Hepatocyte (in vitro differentiated cells): Measurements from ENCODE around the gene CDC42EP1. TPM values are rescaled to one million over a fixed set of nuclear protein-coding genes. Genes with fewer than 3 reads are reported as not detected.

Source experiments
- DNase-seq: peaks from one replicate; pipeline ENCODE4 v3.0.0-alpha.2; 2016; ENCODE audit warnings: low spot score
- H2AFZ ChIP-seq: fragments of 200-600 bp; sonication (generic); 2 replicates; pipeline ENCODE4 v1.6.0; 2016; ENCODE audit warnings: antibody characterized with exemption, mild to moderate bottlenecking
- H3K27ac ChIP-seq: fragments of 200-600 bp; sonication (generic); 2 replicates; pipeline ENCODE4 v1.5.1; 2016; ENCODE audit warnings: mild to moderate bottlenecking
- H3K27me3 ChIP-seq: fragments of 200-600 bp; sonication (generic); 2 replicates; pipeline ENCODE4 v1.6.1; 2016
- H3K36me3 ChIP-seq: fragments of 200-600 bp; sonication (generic); replicated peaks from 2 replicates; pipeline ENCODE4 v1.5.1; 2016; ENCODE audit warnings: low read depth; ENCODE audit not compliant: insufficient read depth
- H3K4me1 ChIP-seq: fragments of 200-600 bp; sonication (generic); 2 replicates; pipeline ENCODE4 v1.5.1; 2016; ENCODE audit warnings: mild to moderate bottlenecking, moderate library complexity; ENCODE audit not compliant: insufficient read depth
- H3K4me2 ChIP-seq: fragments of 200-600 bp; sonication (generic); 2 replicates; pipeline ENCODE4 v1.6.0; 2016
- H3K4me3 ChIP-seq: fragments of 200-600 bp; sonication (generic); 2 replicates; pipeline ENCODE4 v1.5.1; 2016; ENCODE audit warnings: mild to moderate bottlenecking
- H3K79me2 ChIP-seq: fragments of 200-600 bp; sonication (generic); 2 replicates; pipeline ENCODE4 v1.6.0; 2017; ENCODE audit warnings: mild to moderate bottlenecking
- H3K9me2 ChIP-seq: fragments of 200-600 bp; sonication (generic); replicated peaks from 2 replicates; pipeline ENCODE4 v1.6.0; 2017; ENCODE audit warnings: mild to moderate bottlenecking; ENCODE audit not compliant: insufficient read depth
- H3K9me3 ChIP-seq: fragments of 200-600 bp; sonication (generic); 2 replicates; pipeline ENCODE4 v1.5.1; 2016; ENCODE audit warnings: low read depth, mild to moderate bottlenecking
- H4K20me1 ChIP-seq: fragments of 200-600 bp; sonication (generic); 2 replicates; pipeline ENCODE4 v1.6.0; 2016; ENCODE audit warnings: mild to moderate bottlenecking; ENCODE audit not compliant: insufficient read depth, poor library complexity, severe bottlenecking
- CTCF ChIP-seq: fragments of 200-600 bp; sonication (generic); IDR thresholded peaks from 2 replicates; pipeline ENCODE4 v1.5.1; 2016; ENCODE audit warnings: antibody characterized with exemption, mild to moderate bottlenecking; ENCODE audit not compliant: poor library complexity
- EZH2 ChIP-seq: fragments of 200-600 bp; sonication (generic); IDR thresholded peaks from 2 replicates; pipeline ENCODE4 v1.6.1; 2016; ENCODE audit warnings: antibody characterized with exemption, mild to moderate bottlenecking, borderline replicate concordance
- EZH2phosphoT487 ChIP-seq: fragments of 200-600 bp; sonication (generic); IDR thresholded peaks from one replicate; pipeline ENCODE4 v1.6.1; 2018; ENCODE audit warnings: antibody characterized with exemption, mild to moderate bottlenecking, low read depth, moderate library complexity; ENCODE audit not compliant: unreplicated experiment, severe bottlenecking
- WGBS: methylation state at CpG from one replicate; pipeline ENCODE4 v1.1.6; 2016; ENCODE audit warnings: low lambda C conversion rate; ENCODE audit errors: missing lambda C conversion rate; 5-methylcytosine and 5-hydroxymethylcytosine counted together
- polyA plus RNA-seq: library from polyadenylated mRNA; unstranded; fragments of >200 nt; fragmentation: Nextera tagmentation; extraction: Ambion mirVana; gene quantifications from 2 replicates; pipeline ENCODE4 v1.2.1, GENCODE V29; 2016
- total RNA-seq: library from RNA; depleted of rRNA; stranded (reverse); fragments of >200 nt; gene quantifications from 2 replicates; pipeline ENCODE4 v1.2.3, GENCODE V29; 2014

Gene CDC42EP1
- total and polyA plus RNA-seq, 2 experiments from 2014 or later, result 34.6 to 149 TPM

- Histone ChIP-seq H3K9me2 (no peaks in the 10 kb centered on the region), H2AFZ (no peak overlapping the region), H3K27ac (no peak overlapping the region), H3K79me2 (peaks cover 32% of the 10 kb centered on the region), H3K36me3 (no peaks in the 10 kb centered on the region), H3K9me3 (no peaks in the 10 kb centered on the region), H3K4me2 (no peak overlapping the region), H3K4me3 (no peak overlapping the region), H3K27me3 (no peaks in the 10 kb centered on the region), H3K4me1 (peaks cover 23% of the 10 kb centered on the region), H4K20me1 (no peaks in the 10 kb centered on the region)
- no peak for DNase-seq
- TF ChIP-seq EZH2, result no peak
- no peak for TF ChIP-seq EZH2phosphoT487
- no peak for TF ChIP-seq CTCF
- 94% methylated on average over 1 of the region's 1 CpG for WGBS
These were observed 43.8 kb upstream of the CDC42EP1 start for GRCh38 chr22:37516456-37516855.

GRCh38 chr22:37517826-37518450, 42.3 kb upstream of the CDC42EP1 start:
- TF ChIP-seq EZH2 (no peak), CTCF (no peak), EZH2phosphoT487 (no peak)
- no peaks in the 10 kb centered on the region for H3K27me3 ChIP-seq
- H3K9me2 ChIP-seq, result no peaks in the 10 kb centered on the region
- peak overlapping the region; percentile 98 for H3K4me2 ChIP-seq
- no peaks in the 10 kb centered on the region for H3K36me3 ChIP-seq
- peaks cover 12% of the 10 kb centered on the region for H3K4me1 ChIP-seq
- peak overlapping the region; percentile 79 for H3K27ac ChIP-seq
- H3K4me3 ChIP-seq, result peak overlapping the region; percentile 82
- no peaks in the 10 kb centered on the region for H4K20me1 ChIP-seq
- no peak for DNase-seq
- H2AFZ ChIP-seq, result no peak overlapping the region
- 93% methylated on average over 15 of the region's 15 CpGs for WGBS
- H3K79me2 ChIP-seq, result peaks cover 32% of the 10 kb centered on the region
- H3K9me3 ChIP-seq, result no peaks in the 10 kb centered on the region

GRCh38 chr22:37518509-37519267, 41.6 kb upstream of the CDC42EP1 start:
- H3K36me3 ChIP-seq, result no peaks in the 10 kb centered on the region
- H3K4me2 ChIP-seq, result peak overlapping the region; percentile 98
- peaks cover 6% of the 10 kb centered on the region for H3K4me1 ChIP-seq
- 24% methylated on average over 32 of the region's 63 CpGs for WGBS
- peak overlapping the region; percentile 79 for H3K27ac ChIP-seq
- no peaks in the 10 kb centered on the region for H3K27me3 ChIP-seq
- H3K79me2 ChIP-seq, result peaks cover 32% of the 10 kb centered on the region
- TF ChIP-seq EZH2, result no peak
- no peak for TF ChIP-seq EZH2phosphoT487
- no peak for TF ChIP-seq CTCF
- H4K20me1 ChIP-seq, result no peaks in the 10 kb centered on the region
- DNase-seq, result no peak
- H2AFZ ChIP-seq, result peak overlapping the region; percentile 78
- peak overlapping the region; percentile 82 for H3K4me3 ChIP-seq
- H3K9me2 ChIP-seq, result no peaks in the 10 kb centered on the region
- no peaks in the 10 kb centered on the region for H3K9me3 ChIP-seq
